ENCODE measurements around the gene TRIM5. TPM values are rescaled to one million over a fixed set of nuclear protein-coding genes. Genes with fewer than 3 reads are reported as not detected.

TRIM5 gene
- total and polyA plus RNA-seq, 2 donors (not counting 1 experiment from before 2014, with no cell fraction given), result 10.1 to 39.5 TPM

- TF ChIP-seq CTCF (IDR thresholded peaks at IDR 0.05), result no peak
- no peak for TF ChIP-seq EZH2 (IDR thresholded peaks at IDR 0.05; ENCODE audit: borderline replicate concordance, insufficient read depth, low read depth, low read length, poor library complexity, severe bottlenecking)
- Histone ChIP-seq H3K27ac (ENCODE audit: low read length in 2 of 2) (peak within 1 kb of the TSS; percentile 89 to 92), H3K79me2 (ENCODE audit: control insufficient read depth, insufficient read depth, low read length) (peaks cover 86% of the 10 kb centered on the region), H3K9me3 (ENCODE audit: control extremely low read depth in 1 of 3, control insufficient read depth in 2 of 3, insufficient read depth in 1 of 3, low read length in 2 of 3) (no peaks in the 10 kb centered on the region), H3K36me3 (replicated peaks in 1 of 2; ENCODE audit: control extremely low read depth in 1 of 2, control insufficient read depth in 1 of 2, extremely low read depth in 1 of 2, insufficient read depth in 2 of 2, low read length in 1 of 2) (peaks cover 3 to 13% of the 10 kb centered on the region in 2 experiments), H3K4me2 (replicated peaks; ENCODE audit: low read depth, low read length, poor library complexity, severe bottlenecking) (peak within 1 kb of the TSS; percentile 78), H4K20me1 (ENCODE audit: control insufficient read depth, insufficient read depth, low read length, poor library complexity, severe bottlenecking) (peaks cover 9% of the 10 kb centered on the region), H3K27me3 (replicated peaks in 1 of 4; ENCODE audit: control extremely low read depth in 1 of 4, control insufficient read depth in 3 of 4, insufficient read depth in 4 of 4, low read length in 3 of 4) (no peaks in the 10 kb centered on the region), H3K4me3 (ENCODE audit: control extremely low read depth in 1 of 5, extremely low read depth in 1 of 5, insufficient read depth in 1 of 5, low read depth in 2 of 5, low read length in 4 of 5) (peak within 1 kb of the TSS; percentile 79 to 89 (median 84)), H3K4me1 (ENCODE audit: control insufficient read depth in 2 of 2, insufficient read depth in 2 of 2, low read length in 2 of 2) (peaks cover 31 to 43% of the 10 kb centered on the region in 2 donors), H2AFZ (ENCODE audit: insufficient read depth, low read depth, low read length, poor library complexity, severe bottlenecking) (peak within 1 kb of the TSS; percentile 67), H3K9ac (ENCODE audit: low read length) (peak within 1 kb of the TSS; percentile 90)
- ChIA-PET POLR2A (interaction anchor here (0.6 to 2.4 kb wide), 5 partner anchors 11 to 101 kb away, joined by 3 to 9 read pairs (median 3); no protein-coding TSS in a partner anchor), CTCF (interaction anchor here (1.0 to 4.4 kb wide), 6 partner anchors 11 to 118 kb away, joined by 3 to 42 read pairs (median 7); no protein-coding TSS in a partner anchor)
- Mint-ChIP-seq H3K27ac (peak within 1 kb of the TSS; percentile 93), H3K4me3 (peak within 1 kb of the TSS; percentile 94), H3K4me1 (peaks cover 47% of the 10 kb centered on the region), H3K27me3 (no peaks in the 10 kb centered on the region), H3K9me3 (ENCODE audit: insufficient read depth) (no peaks in the 10 kb centered on the region)
- ATAC-seq (ENCODE audit: low read depth) (peak; percentile 70), DNase-seq (peak; percentile 86)
- intact Hi-C loops (cut with micrococcal nuclease), result loop anchor here (1.0 to 10.0 kb wide), 3 partner anchors 11 to 795 kb away; partner anchors contain the start of genes ARFIP2, TIMM10B and TRIM34
- WGBS (ENCODE audit: insufficient coverage), result no CpG with 5 or more reads among the region's 2 CpGs
Measured at GRCh38 chr11:5689551-5689983, 4.7 kb upstream of the TRIM5 start, which contains the start of gene TRIM22. Gene TRIM22, plus strand, starts transcription at chr11:5689790. Its CDS starts 6,443 bp downstream, at chr11:5696233.

DNA sequence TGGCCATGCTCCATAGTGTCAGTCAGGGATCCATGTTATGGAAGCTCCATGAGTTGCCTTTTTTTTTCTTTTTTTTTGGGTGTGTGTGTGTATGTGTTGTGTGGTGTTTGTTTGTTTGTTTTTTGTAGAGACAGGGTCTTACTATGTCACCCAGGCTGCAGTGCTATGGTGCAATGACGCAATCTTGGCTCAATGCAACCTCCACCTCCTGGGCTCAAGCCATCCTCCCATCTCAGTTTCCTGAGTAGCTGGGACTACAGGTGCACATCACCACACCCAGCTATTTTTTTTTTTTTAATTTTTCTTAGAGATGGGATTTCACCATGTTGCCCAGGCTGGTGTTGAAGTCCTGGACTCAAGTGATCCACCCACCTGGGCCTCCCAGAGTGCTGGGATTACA, 3.6 kb upstream of the TRIM5 start:
- ATAC-seq (ENCODE audit: low read depth) (no peak), DNase-seq (no peak)
- H3K36me3 ChIP-seq (replicated peaks in 1 of 2; ENCODE audit: control extremely low read depth in 1 of 2, control insufficient read depth in 1 of 2, extremely low read depth in 1 of 2, insufficient read depth in 2 of 2, low read length in 1 of 2), result peaks cover 0 to 3% of the 10 kb centered on the region in 2 experiments
- H3K4me3 Mint-ChIP-seq, result peak overlapping the region; percentile 47
- H3K27me3 Mint-ChIP-seq, result no peaks in the 10 kb centered on the region
- intact Hi-C loops (cut with micrococcal nuclease), result loop anchor here (10.0 kb wide), 1 partner anchor 796 kb away; the partner anchor contains the start of genes ARFIP2 and TIMM10B
- peak overlapping the region; percentile 80 for H3K27ac Mint-ChIP-seq
- H3K9ac ChIP-seq (ENCODE audit: low read length), result no peak overlapping the region
- peaks cover 86% of the 10 kb centered on the region for H3K79me2 ChIP-seq (ENCODE audit: control insufficient read depth, insufficient read depth, low read length)
- no peak overlapping the region for H2AFZ ChIP-seq (ENCODE audit: insufficient read depth, low read depth, low read length, poor library complexity, severe bottlenecking)
- H3K27me3 ChIP-seq (replicated peaks in 1 of 4; ENCODE audit: control extremely low read depth in 1 of 4, control insufficient read depth in 3 of 4, insufficient read depth in 4 of 4, low read length in 3 of 4), result no peaks in the 10 kb centered on the region
- peak overlapping the region; percentile 78 for H3K4me2 ChIP-seq (replicated peaks; ENCODE audit: low read depth, low read length, poor library complexity, severe bottlenecking)
- peak overlapping the region; percentile 89 to 92 for H3K27ac ChIP-seq (ENCODE audit: low read length in 2 of 2)
- H3K4me3 ChIP-seq (ENCODE audit: control extremely low read depth in 1 of 5, extremely low read depth in 1 of 5, insufficient read depth in 1 of 5, low read depth in 2 of 5, low read length in 4 of 5), result peak overlapping the region in 1 of 5 experiments; percentile 89
- no CpG with 5 or more reads among the region's 1 CpG for WGBS (ENCODE audit: insufficient coverage)
- no peaks in the 10 kb centered on the region for H3K9me3 Mint-ChIP-seq (ENCODE audit: insufficient read depth)
- ChIA-PET POLR2A (no interaction called here), CTCF (interaction anchor here (1.1 to 4.4 kb wide), 3 partner anchors 12 to 119 kb away, joined by 3 to 42 read pairs (median 22); no protein-coding TSS in a partner anchor)
- H3K9me3 ChIP-seq (ENCODE audit: control extremely low read depth in 1 of 3, control insufficient read depth in 2 of 3, insufficient read depth in 1 of 3, low read length in 2 of 3), result no peaks in the 10 kb centered on the region
- no peak for TF ChIP-seq EZH2 (IDR thresholded peaks at IDR 0.05; ENCODE audit: borderline replicate concordance, insufficient read depth, low read depth, low read length, poor library complexity, severe bottlenecking)
- TF ChIP-seq CTCF (IDR thresholded peaks at IDR 0.05), result no peak
- peaks cover 48% of the 10 kb centered on the region for H3K4me1 Mint-ChIP-seq
- H3K4me1 ChIP-seq (ENCODE audit: control insufficient read depth in 2 of 2, insufficient read depth in 2 of 2, low read length in 2 of 2), result peaks cover 26 to 44% of the 10 kb centered on the region in 2 donors
- peaks cover 5% of the 10 kb centered on the region for H4K20me1 ChIP-seq (ENCODE audit: control insufficient read depth, insufficient read depth, low read length, poor library complexity, severe bottlenecking)

All from B cell (primary cell).